ENCODE results near the gene HDAC4.

Gene HDAC4

DNA sequence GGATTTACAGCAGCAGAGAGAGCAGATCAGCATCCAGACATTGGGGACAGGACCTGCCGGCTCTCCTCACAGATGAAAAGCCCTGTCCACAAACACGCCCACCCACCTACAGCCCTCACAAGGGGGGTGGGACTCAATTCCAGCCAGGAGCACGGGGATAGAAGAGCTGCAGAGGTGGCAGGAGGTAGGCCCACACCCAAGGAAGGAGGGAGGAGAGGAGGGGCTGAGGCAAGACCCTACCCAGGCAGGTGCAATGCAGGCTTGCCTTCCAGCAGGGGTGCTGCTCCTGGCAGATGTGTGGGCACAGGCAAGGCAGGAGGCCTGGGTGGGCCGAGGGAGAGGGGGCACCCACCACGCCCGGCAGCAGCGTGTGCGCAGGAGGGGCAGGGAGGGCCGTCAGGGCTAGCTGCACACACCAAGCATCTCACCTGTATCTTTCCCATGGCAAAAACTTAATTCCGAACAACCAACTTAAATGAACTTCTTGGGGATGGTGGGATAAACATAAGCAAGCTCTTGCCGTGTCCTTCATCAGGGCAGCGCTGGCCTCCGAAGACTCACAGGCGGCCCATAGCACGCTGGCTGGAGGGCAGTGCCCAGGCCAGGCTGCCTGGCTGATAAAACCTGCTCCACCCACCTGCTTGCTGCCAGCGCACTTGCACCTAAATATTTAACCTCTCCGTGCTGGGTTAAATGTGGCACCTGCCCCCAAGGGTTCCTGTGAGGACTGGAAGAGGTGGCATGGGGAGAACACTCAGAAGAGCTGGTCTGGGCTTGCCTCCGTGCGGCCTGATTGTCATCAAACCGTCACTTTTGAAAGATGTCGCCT, 219.5 kb downstream of the HDAC4 start:
- Histone ChIP-seq H4K12ac (ENCODE audit: low read depth, low read length) (no peak overlapping the region), H2AFZ (ENCODE audit: insufficient read depth, low read length, poor library complexity) (no peak overlapping the region), H3K79me2 (ENCODE audit: control insufficient read depth, insufficient read depth, low read length, poor library complexity) (no peaks in the 10 kb centered on the region), H3K4ac (ENCODE audit: low read depth, low read length) (no peak overlapping the region), H3K18ac (ENCODE audit: low read length) (no peak overlapping the region), H4K91ac (ENCODE audit: low read depth, low read length) (no peak overlapping the region), H4K8ac (ENCODE audit: low read depth, low read length) (no peak overlapping the region), H2BK5ac (ENCODE audit: low read depth, low read length, poor library complexity) (no peak overlapping the region), H2BK12ac (ENCODE audit: low read length) (no peak overlapping the region), H3K27ac (ENCODE audit: low read depth, low read length) (no peak overlapping the region), H3K9ac (ENCODE audit: low read length) (no peak overlapping the region), H3K4me1 (ENCODE audit: control insufficient read depth in 1 of 2, insufficient read depth in 2 of 2, low read length in 2 of 2) (no peaks in the 10 kb centered on the region), H2AK5ac (ENCODE audit: low read length) (no peak overlapping the region), H3K14ac (ENCODE audit: low read length) (no peak overlapping the region), H3K27me3 (ENCODE audit: insufficient read depth, low read length) (no peaks in the 10 kb centered on the region), H3K79me1 (ENCODE audit: low read length) (no peaks in the 10 kb centered on the region), H3K23ac (ENCODE audit: low read length) (no peak overlapping the region), H3K36me3 (ENCODE audit: control insufficient read depth in 1 of 2, insufficient read depth in 2 of 2, low read length in 2 of 2) (peaks cover 0 to 6% of the 10 kb centered on the region in 2 experiments), H2BK120ac (ENCODE audit: insufficient read depth, low read length, poor library complexity) (no peak overlapping the region), H3K4me3 (ENCODE audit: low read depth, low read length) (no peak overlapping the region), H3K9me3 (ENCODE audit: insufficient read depth, low read depth, low read length) (peaks cover 6% of the 10 kb centered on the region), H3K4me2 (ENCODE audit: low read length) (no peak overlapping the region)
- WGBS (ENCODE audit: extremely low coverage, insufficient coverage, insufficient read length), result no CpG with 5 or more reads among the region's 21 CpGs
- no peak for DNase-seq

DNA sequence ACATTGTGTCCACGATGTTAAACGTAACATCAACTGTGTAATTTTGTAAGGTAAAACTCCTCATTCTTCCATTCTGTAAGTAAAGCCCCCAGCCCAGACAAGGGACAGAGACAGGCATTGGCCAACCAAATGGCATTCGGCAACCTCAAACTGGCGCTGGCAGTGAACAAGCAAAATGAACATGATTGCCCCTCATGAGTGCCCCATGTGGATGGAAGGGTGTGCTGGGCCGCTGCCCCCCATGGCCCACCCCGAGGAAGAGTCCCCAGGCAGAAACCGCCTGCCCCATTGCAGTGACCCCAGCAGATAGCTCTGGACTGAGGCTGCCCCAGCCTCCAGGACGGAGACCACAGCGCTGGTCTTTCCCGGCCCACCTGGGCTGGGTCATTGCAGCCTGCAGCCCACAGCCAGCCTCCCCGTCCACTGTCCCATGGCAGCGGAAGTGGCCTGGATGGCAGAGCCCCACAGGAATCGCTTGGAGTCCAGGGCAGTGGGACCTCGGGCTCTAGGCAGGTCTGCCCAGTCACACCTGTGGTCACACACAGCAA, 220.2 kb downstream of the HDAC4 start:
- peaks cover 9% of the 10 kb centered on the region for H3K9me3 ChIP-seq (ENCODE audit: insufficient read depth, low read depth, low read length)
- H3K9ac ChIP-seq (ENCODE audit: low read length), result no peak overlapping the region
- no peak overlapping the region for H2BK120ac ChIP-seq (ENCODE audit: insufficient read depth, low read length, poor library complexity)
- H2AK5ac ChIP-seq (ENCODE audit: low read length), result no peak overlapping the region
- no CpG with 5 or more reads among the region's 14 CpGs for WGBS (ENCODE audit: extremely low coverage, insufficient coverage, insufficient read length)
- H3K4me2 ChIP-seq (ENCODE audit: low read length), result no peak overlapping the region
- H2BK5ac ChIP-seq (ENCODE audit: low read depth, low read length, poor library complexity), result no peak overlapping the region
- peaks cover 0 to 6% of the 10 kb centered on the region in 2 experiments for H3K36me3 ChIP-seq (ENCODE audit: control insufficient read depth in 1 of 2, insufficient read depth in 2 of 2, low read length in 2 of 2)
- no peak overlapping the region for H2BK12ac ChIP-seq (ENCODE audit: low read length)
- no peak overlapping the region for H4K91ac ChIP-seq (ENCODE audit: low read depth, low read length)
- H3K23ac ChIP-seq (ENCODE audit: low read length), result no peak overlapping the region
- no peak overlapping the region for H3K4ac ChIP-seq (ENCODE audit: low read depth, low read length)
- no peak overlapping the region for H3K18ac ChIP-seq (ENCODE audit: low read length)
- no peak overlapping the region for H3K27ac ChIP-seq (ENCODE audit: low read depth, low read length)
- no peak for DNase-seq
- no peak overlapping the region for H3K4me3 ChIP-seq (ENCODE audit: low read depth, low read length)
- no peaks in the 10 kb centered on the region for H3K79me1 ChIP-seq (ENCODE audit: low read length)
- H2AFZ ChIP-seq (ENCODE audit: insufficient read depth, low read length, poor library complexity), result no peak overlapping the region
- no peak overlapping the region for H4K8ac ChIP-seq (ENCODE audit: low read depth, low read length)
- no peaks in the 10 kb centered on the region for H3K27me3 ChIP-seq (ENCODE audit: insufficient read depth, low read length)
- no peaks in the 10 kb centered on the region for H3K79me2 ChIP-seq (ENCODE audit: control insufficient read depth, insufficient read depth, low read length, poor library complexity)
- H3K14ac ChIP-seq (ENCODE audit: low read length), result no peak overlapping the region
- no peaks in the 10 kb centered on the region for H3K4me1 ChIP-seq (ENCODE audit: control insufficient read depth in 1 of 2, insufficient read depth in 2 of 2, low read length in 2 of 2)
- H4K12ac ChIP-seq (ENCODE audit: low read depth, low read length), result no peak overlapping the region

DNA sequence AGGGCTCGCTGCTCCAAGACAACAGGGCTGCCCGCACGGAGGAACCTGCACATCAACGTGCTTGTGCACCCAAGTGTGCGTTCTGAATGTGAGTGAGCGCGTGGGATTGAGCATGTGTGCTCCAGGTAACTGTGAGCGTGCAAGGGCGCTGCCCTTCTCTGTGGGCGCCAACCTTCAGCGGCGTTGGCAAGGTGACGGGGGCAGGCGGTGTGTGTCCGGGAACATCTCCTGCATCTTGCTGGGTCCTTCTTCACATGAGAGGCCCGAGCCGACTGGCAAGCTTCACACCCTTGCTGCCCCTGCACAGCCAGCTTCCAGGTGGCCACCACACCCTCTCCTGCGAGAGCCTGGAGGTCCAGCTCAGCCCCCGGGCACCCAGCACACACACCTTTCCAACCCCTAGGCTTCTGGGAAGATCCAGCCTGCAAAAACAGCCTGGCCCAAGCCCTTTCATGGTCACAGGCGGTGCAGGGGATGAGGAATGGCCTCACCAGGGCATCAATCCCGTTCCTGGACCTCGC, 220.9 kb downstream of the HDAC4 start:
- no peak overlapping the region for H3K23ac ChIP-seq (ENCODE audit: low read length)
- H3K9me3 ChIP-seq (ENCODE audit: insufficient read depth, low read depth, low read length), result peaks cover 12% of the 10 kb centered on the region
- H2BK5ac ChIP-seq (ENCODE audit: low read depth, low read length, poor library complexity), result no peak overlapping the region
- no peak overlapping the region for H3K27ac ChIP-seq (ENCODE audit: low read depth, low read length)
- H2BK12ac ChIP-seq (ENCODE audit: low read length), result no peak overlapping the region
- H3K4me1 ChIP-seq (ENCODE audit: control insufficient read depth in 1 of 2, insufficient read depth in 2 of 2, low read length in 2 of 2), result no peaks in the 10 kb centered on the region
- no peaks in the 10 kb centered on the region for H3K79me1 ChIP-seq (ENCODE audit: low read length)
- no peaks in the 10 kb centered on the region for H3K27me3 ChIP-seq (ENCODE audit: insufficient read depth, low read length)
- H3K79me2 ChIP-seq (ENCODE audit: control insufficient read depth, insufficient read depth, low read length, poor library complexity), result no peaks in the 10 kb centered on the region
- no peak overlapping the region for H3K14ac ChIP-seq (ENCODE audit: low read length)
- peaks cover 2 to 6% of the 10 kb centered on the region in 2 experiments for H3K36me3 ChIP-seq (ENCODE audit: control insufficient read depth in 1 of 2, insufficient read depth in 2 of 2, low read length in 2 of 2)
- H3K9ac ChIP-seq (ENCODE audit: low read length), result no peak overlapping the region
- H3K18ac ChIP-seq (ENCODE audit: low read length), result no peak overlapping the region
- WGBS (ENCODE audit: extremely low coverage, insufficient coverage, insufficient read length), result no CpG with 5 or more reads among the region's 22 CpGs
- H4K12ac ChIP-seq (ENCODE audit: low read depth, low read length), result no peak overlapping the region
- H3K4ac ChIP-seq (ENCODE audit: low read depth, low read length), result no peak overlapping the region
- no peak overlapping the region for H2AFZ ChIP-seq (ENCODE audit: insufficient read depth, low read length, poor library complexity)
- no peak overlapping the region for H3K4me3 ChIP-seq (ENCODE audit: low read depth, low read length)
- H2BK120ac ChIP-seq (ENCODE audit: insufficient read depth, low read length, poor library complexity), result no peak overlapping the region
- no peak overlapping the region for H4K91ac ChIP-seq (ENCODE audit: low read depth, low read length)
- DNase-seq, result no peak
- H4K8ac ChIP-seq (ENCODE audit: low read depth, low read length), result no peak overlapping the region
- no peak overlapping the region for H2AK5ac ChIP-seq (ENCODE audit: low read length)
- no peak overlapping the region for H3K4me2 ChIP-seq (ENCODE audit: low read length)

DNA sequence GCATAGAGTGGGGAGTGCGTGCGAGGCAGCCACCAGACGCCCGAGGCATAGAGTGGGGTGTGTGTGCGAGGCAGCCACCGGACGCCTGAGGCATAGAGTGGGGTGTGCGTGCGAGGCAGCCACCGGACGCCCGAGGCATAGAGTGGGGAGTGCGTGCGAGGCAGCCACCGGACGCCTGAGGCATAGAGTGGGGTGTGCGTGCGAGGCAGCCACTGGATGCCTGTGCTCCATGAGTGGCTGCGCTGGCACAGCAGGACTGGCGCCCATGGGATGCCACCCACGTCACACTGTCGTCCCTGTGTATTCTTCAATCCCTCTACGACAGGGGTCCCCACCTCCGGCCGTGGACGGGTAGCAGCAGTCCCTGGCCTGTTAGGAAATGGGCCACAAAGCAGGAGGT, 221.9 kb downstream of the HDAC4 start:
- H3K23ac ChIP-seq (ENCODE audit: low read length), result no peak overlapping the region
- H3K36me3 ChIP-seq (ENCODE audit: control insufficient read depth in 1 of 2, insufficient read depth in 2 of 2, low read length in 2 of 2), result peaks cover 2 to 6% of the 10 kb centered on the region in 2 experiments
- no peaks in the 10 kb centered on the region for H3K4me1 ChIP-seq (ENCODE audit: control insufficient read depth in 1 of 2, insufficient read depth in 2 of 2, low read length in 2 of 2)
- H3K27me3 ChIP-seq (ENCODE audit: insufficient read depth, low read length), result no peaks in the 10 kb centered on the region
- no peak overlapping the region for H2AK5ac ChIP-seq (ENCODE audit: low read length)
- H3K79me1 ChIP-seq (ENCODE audit: low read length), result no peaks in the 10 kb centered on the region
- no peaks in the 10 kb centered on the region for H3K79me2 ChIP-seq (ENCODE audit: control insufficient read depth, insufficient read depth, low read length, poor library complexity)
- no peak overlapping the region for H4K8ac ChIP-seq (ENCODE audit: low read depth, low read length)
- no peak overlapping the region for H4K91ac ChIP-seq (ENCODE audit: low read depth, low read length)
- H2BK5ac ChIP-seq (ENCODE audit: low read depth, low read length, poor library complexity), result no peak overlapping the region
- no CpG with 5 or more reads among the region's 26 CpGs for WGBS (ENCODE audit: extremely low coverage, insufficient coverage, insufficient read length)
- H2BK120ac ChIP-seq (ENCODE audit: insufficient read depth, low read length, poor library complexity), result no peak overlapping the region
- H2AFZ ChIP-seq (ENCODE audit: insufficient read depth, low read length, poor library complexity), result no peak overlapping the region
- H3K9me3 ChIP-seq (ENCODE audit: insufficient read depth, low read depth, low read length), result peaks cover 12% of the 10 kb centered on the region
- no peak overlapping the region for H2BK12ac ChIP-seq (ENCODE audit: low read length)
- no peak overlapping the region for H3K4me3 ChIP-seq (ENCODE audit: low read depth, low read length)
- no peak for DNase-seq
- no peak overlapping the region for H3K4me2 ChIP-seq (ENCODE audit: low read length)
- H3K9ac ChIP-seq (ENCODE audit: low read length), result no peak overlapping the region
- H3K27ac ChIP-seq (ENCODE audit: low read depth, low read length), result no peak overlapping the region
- H3K18ac ChIP-seq (ENCODE audit: low read length), result no peak overlapping the region
- H4K12ac ChIP-seq (ENCODE audit: low read depth, low read length), result no peak overlapping the region
- H3K14ac ChIP-seq (ENCODE audit: low read length), result no peak overlapping the region
- H3K4ac ChIP-seq (ENCODE audit: low read depth, low read length), result no peak overlapping the region
